HepG2 (cell line): ENCODE data around the gene TBC1D2B. TPM values are rescaled to one million over a fixed set of nuclear protein-coding genes. Genes with fewer than 3 reads are reported as not detected.

Experiments
- ATAC-seq: fragments of 200-7000 bp; cut with Tn5 transposase; 3 replicates; pipeline ENCODE4 v1.9.1; 2020; ENCODE audit warnings: mild to moderate bottlenecking, moderate library complexity
- BruUV-seq: library from RNA; stranded (reverse); fragments of 400-500 nt; replicated peaks from 2 replicates; lab custom pipeline; 2021; lab: Mats Ljungman, UMichigan
- CTCF ChIA-PET: fragments of 300-600 bp; formaldehyde crosslinking; extraction: SDS; loops from one replicate; lab custom pipeline; 2021; ENCODE audit warnings: low total read pairs, inconsistent platforms, low intra/inter-chr PET ratio; lab: Yijun Ruan, JAX
- POLR2A ChIA-PET: fragments of 350-600 bp; sonication (Branson Sonifier 250); formaldehyde crosslinking; loops from one replicate; lab custom pipeline; 2020; ENCODE audit warnings: antibody characterized with exemption, inconsistent platforms; lab: Yijun Ruan, JAX
- DNase-seq: peaks from one replicate; pipeline ENCODE4 v3.0.0-alpha.2; 2015; ENCODE audit warnings: low spot score
- FAIRE-seq: peaks from 3 replicates; lab custom pipeline; 2011; peaks lifted over from hg19 to GRCh38; lab: Jason Lieb, UNC
- H2AFZ ChIP-seq: one replicate; pipeline ENCODE4 v1.6.1; 2011; ENCODE audit warnings: low read length, inconsistent platforms
- H3K27ac ChIP-seq: fragments of 300-600 bp; 3 replicates; pipeline ENCODE4 v1.8.0; 2011; ENCODE audit warnings: mixed run types, mild to moderate bottlenecking, mixed read lengths, low read length, inconsistent platforms; ENCODE audit not compliant: insufficient read depth; ENCODE audit errors: extremely low read length
- H3K27me3 ChIP-seq, 2 experiments: fragments of 200-600 bp in 1 of 2; 2 replicates in 1 of 2; 3 replicates in 1 of 2; pipeline versions ENCODE4 v1.6.0 to v1.8.0; 2011; ENCODE audit warnings: low read length in 2 of 2, mild to moderate bottlenecking in 2 of 2, moderate library complexity in 2 of 2, inconsistent platforms in 1 of 2; ENCODE audit not compliant: insufficient read depth in 2 of 2, control insufficient read depth in 1 of 2
- H3K36me3 ChIP-seq, 2 experiments: fragments of 200-600 bp in 1 of 2; replicated peaks in 1 of 2; 2 replicates in 1 of 2; 3 replicates in 1 of 2; pipeline versions ENCODE4 v1.5.1 to v1.8.0; 2011; ENCODE audit warnings: low read length in 2 of 2, inconsistent platforms in 1 of 2; ENCODE audit not compliant: insufficient read depth in 2 of 2, control insufficient read depth in 1 of 2
- H3K4me1 ChIP-seq: 2 replicates; pipeline ENCODE4 v1.5.1; 2012; ENCODE audit warnings: low read length, inconsistent platforms; ENCODE audit not compliant: insufficient read depth
- H3K4me2 ChIP-seq: 2 replicates; pipeline ENCODE4 v1.6.0; 2011; ENCODE audit warnings: low read depth, low read length, inconsistent platforms
- H3K4me3 ChIP-seq, 3 experiments: fragments of 200-600 bp in 1 of 3; sonication (generic), shearing (Covaris generic) in 1 of 3; replicated peaks in 1 of 3; 2 replicates each; pipeline ENCODE4 v1.5.1; 2011 to 2016; ENCODE audit warnings: low read length in 3 of 3, inconsistent platforms in 2 of 3, low read depth in 2 of 3, mild to moderate bottlenecking in 2 of 3, control low read depth in 1 of 3, mixed read lengths in 1 of 3; ENCODE audit not compliant: insufficient read depth in 1 of 3
- H3K79me2 ChIP-seq: one replicate; pipeline ENCODE4 v1.6.1; 2011; ENCODE audit warnings: low read length, inconsistent platforms; ENCODE audit not compliant: insufficient read depth
- H3K9ac ChIP-seq: 2 replicates; pipeline ENCODE4 v1.6.0; 2011; ENCODE audit warnings: mild to moderate bottlenecking, low read depth, low read length, inconsistent platforms; ENCODE audit not compliant: insufficient read depth
- H3K9me3 ChIP-seq: 2 replicates; pipeline ENCODE4 v1.5.1; 2012; ENCODE audit warnings: mild to moderate bottlenecking, low read length
- H4K20me1 ChIP-seq: 2 replicates; pipeline ENCODE4 v1.6.0; 2011; ENCODE audit warnings: inconsistent platforms, mild to moderate bottlenecking, low read length, moderate library complexity; ENCODE audit not compliant: insufficient read depth
- ARID2 ChIP-seq: sonication (generic); formaldehyde crosslinking; IDR thresholded peaks from 2 replicates; pipeline ENCODE4 v1.8.1; 2022; ENCODE audit warnings: mild to moderate bottlenecking, missing genetic modification reagents, borderline replicate concordance
- FOSL2 ChIP-seq: sonication (generic); formaldehyde crosslinking; IDR thresholded peaks from 2 replicates; pipeline ENCODE4 v1.4.0; 2020; ENCODE audit warnings: missing genetic modification reagents
- HOXD1 ChIP-seq: sonication (generic); formaldehyde crosslinking; IDR thresholded peaks from 2 replicates; pipeline ENCODE4 v1.5.0; 2020; ENCODE audit warnings: missing genetic modification reagents
- MIXL1 ChIP-seq: IDR thresholded peaks from 2 replicates; pipeline ENCODE4 v1.6.1; 2016
- MTA1 ChIP-seq: sonication (generic); formaldehyde crosslinking; IDR thresholded peaks from 2 replicates; pipeline ENCODE4 v1.4.0; 2020; ENCODE audit warnings: missing genetic modification reagents, mild to moderate bottlenecking, borderline replicate concordance
- NFE2 ChIP-seq: sonication (generic); formaldehyde crosslinking; IDR thresholded peaks from 2 replicates; pipeline ENCODE4 v1.4.0; 2020; ENCODE audit warnings: missing genetic modification reagents
- PHF21A ChIP-seq: sonication (generic); formaldehyde crosslinking; IDR thresholded peaks from 2 replicates; pipeline ENCODE4 v1.5.0; 2020; ENCODE audit warnings: mild to moderate bottlenecking, missing genetic modification reagents
- RBM39 ChIP-seq: fragments of 200-400 bp; formaldehyde crosslinking; IDR thresholded peaks from one replicate; pipeline ENCODE4 v1.6.1; 2018; ENCODE audit warnings: antibody characterized with exemption, mild to moderate bottlenecking, low read depth, low read length; ENCODE audit not compliant: poor library complexity, severe bottlenecking
- SPEN ChIP-seq: sonication (generic); formaldehyde crosslinking; IDR thresholded peaks from 2 replicates; pipeline ENCODE4 v1.5.1; 2020; ENCODE audit warnings: low read depth, mild to moderate bottlenecking, missing genetic modification reagents
- SRF ChIP-seq: IDR thresholded peaks from 2 replicates; pipeline ENCODE4 v1.6.1; 2011; ENCODE audit warnings: mild to moderate bottlenecking, low read depth, low read length, moderate library complexity
- ZFP36L2 ChIP-seq: sonication (generic); formaldehyde crosslinking; IDR thresholded peaks from 2 replicates; pipeline ENCODE4 v1.4.0; 2020; ENCODE audit warnings: missing genetic modification reagents
- ZNF3 ChIP-seq: IDR thresholded peaks from 2 replicates; pipeline ENCODE4 v1.7.0; 2017; ENCODE audit warnings: inconsistent platforms
- ZNF350 ChIP-seq: sonication (generic); formaldehyde crosslinking; IDR thresholded peaks from 2 replicates; pipeline ENCODE4 v1.4.0; 2020; ENCODE audit warnings: mild to moderate bottlenecking, low read depth, missing genetic modification reagents, borderline replicate concordance
- ZNF354B ChIP-seq: sonication (generic); formaldehyde crosslinking; IDR thresholded peaks from 2 replicates; pipeline ENCODE4 v1.8.0; 2022; ENCODE audit warnings: mild to moderate bottlenecking, missing genetic modification reagents
- ZNF629 ChIP-seq: sonication (generic); formaldehyde crosslinking; conservative IDR thresholded peaks from 2 replicates; pipeline ENCODE4 v1.5.0; 2020; ENCODE audit warnings: missing genetic modification reagents
- ZNF678 ChIP-seq: sonication (generic); formaldehyde crosslinking; IDR thresholded peaks from 2 replicates; pipeline ENCODE4 v1.4.0; 2020; ENCODE audit warnings: mild to moderate bottlenecking, missing genetic modification reagents
- WGBS: methylation state at CpG from one replicate; pipeline ENCODE4 v1.1.6; 2017; ENCODE audit warnings: low lambda C conversion rate; 5-methylcytosine and 5-hydroxymethylcytosine counted together
- in situ Hi-C: cut with HindIII; loops from 2 replicates; pipeline ENCODE4 v1.10.0; 2017; ENCODE audit warnings: low pct_unique_long_range_greater_than_20kb; ENCODE audit not compliant: extremely low pct_ligation_motif_present
- intact Hi-C: fragments of 100-400 bp; cut with micrococcal nuclease; formaldehyde crosslinking; loops from one replicate; pipeline ENCODE4 v1.10.0; 2022; ENCODE audit not compliant: unreplicated experiment
- polyA plus RNA-seq, 8 experiments: library from polyadenylated mRNA; depleted of rRNA in 3 of 8; stranded (reverse) in 7 of 8; unstranded in 1 of 8; fragments of >200 nt; fragmentation: Illumina TruSeq in 4 of 8; extraction: Trizol in 4 of 8; gene quantifications; 2 replicates each; pipeline versions ENCODE4 v1.2.1 to v1.2.3, GENCODE V29; 2011 to 2016; ENCODE audit warnings: low read depth in 4 of 8, missing spikeins in 1 of 8, mixed read lengths in 1 of 8; ENCODE audit not compliant: insufficient read depth in 1 of 8
- total RNA-seq, 5 experiments: library from RNA; depleted of rRNA; stranded (reverse); fragments of >200 nt; fragmentation: Illumina TruSeq; extraction: Trizol; gene quantifications; 2 replicates each; pipeline ENCODE4 v1.2.3, GENCODE V29; 2016; ENCODE audit warnings: low read depth in 1 of 5
- TF ChIP-seq, protein P1 (sequence below): sonication (generic); formaldehyde crosslinking; IDR thresholded peaks from 2 replicates; pipeline ENCODE4 v1.5.1; 2020; ENCODE audit warnings: missing genetic modification reagents, mild to moderate bottlenecking, borderline replicate concordance
- TF ChIP-seq, protein P2 (sequence below): sonication (generic); formaldehyde crosslinking; conservative IDR thresholded peaks from 2 replicates; pipeline ENCODE4 v1.8.1; 2023; ENCODE audit warnings: missing genetic modification reagents

Gene TBC1D2B
- total and polyA plus RNA-seq, 2 of the 13 experiments (the other 11 are each of a cell fraction or from before 2014, with no cell fraction given), result 10.1 to 14.4 TPM

DNA sequence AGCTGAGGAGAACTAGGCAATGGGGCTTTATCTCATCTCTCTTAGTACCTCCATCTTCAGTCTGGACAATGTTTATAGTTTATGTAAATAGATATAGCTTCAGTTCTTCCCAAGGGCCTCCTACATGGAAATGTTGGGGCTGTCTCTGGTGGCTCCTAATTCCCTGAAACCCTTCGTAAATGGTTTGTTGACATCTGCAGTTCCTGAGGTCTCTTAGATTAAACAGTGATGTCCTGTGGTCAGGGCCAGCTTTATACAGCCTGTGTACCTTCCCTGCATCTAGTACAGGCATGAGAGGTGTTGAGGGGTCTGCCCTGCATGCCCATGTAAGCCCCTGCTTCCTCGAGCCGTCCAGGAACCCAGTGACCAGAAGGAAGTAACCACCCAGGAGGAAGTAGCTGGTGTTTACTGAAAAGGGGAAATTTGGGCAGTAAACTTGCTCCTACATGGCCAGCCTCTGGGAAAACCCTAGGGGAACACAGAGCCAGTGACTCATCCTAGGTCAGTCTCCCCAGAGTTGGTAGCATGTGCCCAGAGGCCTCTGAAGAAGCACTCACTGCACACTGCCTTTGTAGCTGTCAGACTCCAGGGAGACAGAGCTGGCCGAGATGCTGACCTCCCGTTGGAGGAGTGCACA lies 4.7 kb upstream of the TBC1D2B start:
- POLR2A ChIA-PET, result no interaction called here
- DNase-seq (no peak), FAIRE-seq (no peak)
- Histone ChIP-seq H3K36me3 (no peaks in the 10 kb centered on the region), H3K9ac (no peak overlapping the region), H3K4me1 (peaks cover 61% of the 10 kb centered on the region), H4K20me1 (no peaks in the 10 kb centered on the region), H3K79me2 (peaks cover under 1% of the 10 kb centered on the region), H3K4me2 (peak overlapping the region; percentile 49)
- BruUV-seq, result no TSS peak
- TF ChIP-seq ZFP36L2 (CRISPR knock-in tag) (no peak), ZNF350 (CRISPR knock-in tag) (no peak), PHF21A (0 out of 2 replicates have a peak, but pooled peaks have one; percentile 23), FOSL2 (CRISPR knock-in tag) (peak; percentile 64), ZNF354B (no peak), HOXD1 (no peak), ZNF3 (CRISPR knock-in tag) (peak; percentile 83; the same call in 1 of the 2 replicates), ARID2 (CRISPR knock-in tag) (no peak), MTA1 (CRISPR knock-in tag) (no peak), SRF (no peak), SPEN (CRISPR knock-in tag) (no peak), NFE2 (CRISPR knock-in tag) (no peak), ZNF678 (CRISPR knock-in tag) (no peak), RBM39 (no peak), MIXL1 (CRISPR knock-in tag) (no peak), ZNF629 (CRISPR knock-in tag) (peak; percentile 76)
- TF ChIP-seq, protein P1, sequence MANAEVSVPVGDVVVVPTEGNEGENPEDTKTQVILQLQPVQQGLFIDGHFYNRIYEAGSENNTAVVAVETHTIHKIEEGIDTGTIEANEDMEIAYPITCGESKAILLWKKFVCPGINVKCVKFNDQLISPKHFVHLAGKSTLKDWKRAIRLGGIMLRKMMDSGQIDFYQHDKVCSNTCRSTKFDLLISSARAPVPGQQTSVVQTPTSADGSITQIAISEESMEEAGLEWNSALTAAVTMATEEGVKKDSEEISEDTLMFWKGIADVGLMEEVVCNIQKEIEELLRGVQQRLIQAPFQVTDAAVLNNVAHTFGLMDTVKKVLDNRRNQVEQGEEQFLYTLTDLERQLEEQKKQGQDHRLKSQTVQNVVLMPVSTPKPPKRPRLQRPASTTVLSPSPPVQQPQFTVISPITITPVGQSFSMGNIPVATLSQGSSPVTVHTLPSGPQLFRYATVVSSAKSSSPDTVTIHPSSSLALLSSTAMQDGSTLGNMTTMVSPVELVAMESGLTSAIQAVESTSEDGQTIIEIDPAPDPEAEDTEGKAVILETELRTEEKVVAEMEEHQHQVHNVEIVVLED (CRISPR knock-in tag), result no peak
- TF ChIP-seq, protein P2, sequence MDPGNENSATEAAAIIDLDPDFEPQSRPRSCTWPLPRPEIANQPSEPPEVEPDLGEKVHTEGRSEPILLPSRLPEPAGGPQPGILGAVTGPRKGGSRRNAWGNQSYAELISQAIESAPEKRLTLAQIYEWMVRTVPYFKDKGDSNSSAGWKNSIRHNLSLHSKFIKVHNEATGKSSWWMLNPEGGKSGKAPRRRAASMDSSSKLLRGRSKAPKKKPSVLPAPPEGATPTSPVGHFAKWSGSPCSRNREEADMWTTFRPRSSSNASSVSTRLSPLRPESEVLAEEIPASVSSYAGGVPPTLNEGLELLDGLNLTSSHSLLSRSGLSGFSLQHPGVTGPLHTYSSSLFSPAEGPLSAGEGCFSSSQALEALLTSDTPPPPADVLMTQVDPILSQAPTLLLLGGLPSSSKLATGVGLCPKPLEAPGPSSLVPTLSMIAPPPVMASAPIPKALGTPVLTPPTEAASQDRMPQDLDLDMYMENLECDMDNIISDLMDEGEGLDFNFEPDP (CRISPR knock-in tag), result no peak
- TF ChIP-seq, all 625 proteins: peak for 4
- H3K4me3 ChIP-seq, result peak overlapping the region in 1 of 3 experiments; percentile 4; a peak in 1 of 6 replicates
- H3K27me3 ChIP-seq, result no peaks in the 10 kb centered on the region; a peak in 1 of 5 replicates
- peak; percentile 9; the same call in 1 of the 3 replicates for ATAC-seq
- 14% methylated on average over 3 of the region's 5 CpGs for WGBS
- no peak overlapping the region for H2AFZ ChIP-seq
- intact Hi-C loops, result no loop called here
- in situ Hi-C loops, result no loop called here
- H3K27ac ChIP-seq, result no peak overlapping the region
- H3K9me3 ChIP-seq, result no peaks in the 10 kb centered on the region
- CTCF ChIA-PET, result no interaction called here
